CD14-positive monocyte (primary cell): ENCODE measurements around the gene PNPO. TPM values are rescaled to one million over a fixed set of nuclear protein-coding genes. Genes with fewer than 3 reads are reported as not detected.

Experiments used
- DNase-seq, 3 donors: peaks; one replicate each; pipeline ENCODE4 v3.0.0-alpha.2; 2011 to 2022
- H2AFZ ChIP-seq: 2 replicates; pipeline ENCODE4 v1.6.0; 2012; ENCODE audit warnings: mild to moderate bottlenecking, low read depth, low read length, inconsistent platforms; ENCODE audit not compliant: insufficient read depth, poor library complexity, severe bottlenecking
- H3K27ac ChIP-seq, 2 donors: 1 replicate in 1 of 2; 2 replicates in 1 of 2; pipeline ENCODE4 v1.5.1; 2012 to 2013; ENCODE audit warnings: low read length in 2 of 2, control low read depth in 1 of 2, inconsistent platforms in 1 of 2, low read depth in 1 of 2, mild to moderate bottlenecking in 1 of 2
- H3K27me3 ChIP-seq, 2 donors: one replicate each; pipeline versions ENCODE4 v1.6.0 to v1.6.1; 2011 to 2013; ENCODE audit warnings: low read length in 2 of 2; ENCODE audit not compliant: control insufficient read depth in 2 of 2, insufficient read depth in 2 of 2
- H3K36me3 ChIP-seq, 2 donors: replicated peaks in 1 of 2; 1 replicate in 1 of 2; 2 replicates in 1 of 2; pipeline versions ENCODE4 v1.5.1 to v1.6.1; 2012 to 2013; ENCODE audit warnings: low read length in 2 of 2, control low read depth in 1 of 2, inconsistent platforms in 1 of 2, mild to moderate bottlenecking in 1 of 2; ENCODE audit not compliant: insufficient read depth in 2 of 2, control insufficient read depth in 1 of 2
- H3K4me1 ChIP-seq, 2 donors: 1 replicate in 1 of 2; 2 replicates in 1 of 2; pipeline versions ENCODE4 v1.5.1 to v1.6.1; 2012 to 2013; ENCODE audit warnings: low read length in 2 of 2, control low read depth in 1 of 2, inconsistent platforms in 1 of 2, mild to moderate bottlenecking in 1 of 2, moderate library complexity in 1 of 2; ENCODE audit not compliant: insufficient read depth in 2 of 2, control insufficient read depth in 1 of 2
- H3K4me2 ChIP-seq: replicated peaks from 2 replicates; pipeline ENCODE3; 2012; ENCODE audit warnings: low read length, moderate library complexity, mild to moderate bottlenecking; ENCODE audit not compliant: poor library complexity, severe bottlenecking; ENCODE audit errors: extremely low read depth
- H3K4me3 ChIP-seq, 3 experiments: fragments of 200-600 bp in 1 of 3; sonication (generic) in 1 of 3; replicated peaks in 1 of 3; 1 replicate in 2 of 3; 2 replicates in 1 of 3; pipeline ENCODE4 v1.5.1; 2011 to 2013; ENCODE audit warnings: low read length in 3 of 3, mild to moderate bottlenecking in 3 of 3, control low read depth in 2 of 3, low read depth in 2 of 3, inconsistent platforms in 1 of 3, moderate library complexity in 1 of 3
- H3K79me2 ChIP-seq: 2 replicates; pipeline ENCODE4 v1.6.0; 2012; ENCODE audit warnings: mild to moderate bottlenecking, control low read depth, inconsistent platforms, low read length, moderate library complexity; ENCODE audit not compliant: insufficient read depth
- H3K9ac ChIP-seq: 2 replicates; pipeline ENCODE4 v1.6.0; 2017; ENCODE audit warnings: low read length, mild to moderate bottlenecking; ENCODE audit not compliant: insufficient read depth, poor library complexity, severe bottlenecking
- H3K9me3 ChIP-seq, 2 donors: replicated peaks in 1 of 2; 1 replicate in 1 of 2; 2 replicates in 1 of 2; pipeline versions ENCODE4 v1.5.1 to v1.6.1; 2012 to 2013; ENCODE audit warnings: low read length in 2 of 2, control low read depth in 1 of 2; ENCODE audit not compliant: control insufficient read depth in 1 of 2, insufficient read depth in 1 of 2
- H4K20me1 ChIP-seq: 2 replicates; pipeline ENCODE4 v1.6.0; 2012; ENCODE audit warnings: mild to moderate bottlenecking, low read length, control low read depth, moderate library complexity; ENCODE audit not compliant: insufficient read depth
- H3K27ac Mint-ChIP-seq, 7 donors: one replicate each; pipeline ENCODE4 v1.8.0; 2020; ENCODE audit warnings: mild to moderate bottlenecking in 7 of 7, mixed read lengths in 7 of 7, moderate library complexity in 6 of 7, inconsistent platforms in 2 of 7
- H3K27me3 Mint-ChIP-seq, 3 donors: one replicate each; pipeline ENCODE4 v1.8.0; 2021 to 2022; ENCODE audit warnings: low read depth in 3 of 3, mild to moderate bottlenecking in 3 of 3, mixed read lengths in 3 of 3, moderate library complexity in 3 of 3, inconsistent platforms in 1 of 3
- H3K36me3 Mint-ChIP-seq, 2 donors: one replicate each; pipeline ENCODE4 v1.8.0; 2020; ENCODE audit warnings: mixed read lengths in 2 of 2, inconsistent platforms in 1 of 2, mild to moderate bottlenecking in 1 of 2
- H3K4me1 Mint-ChIP-seq: one replicate; pipeline ENCODE4 v1.8.0; 2020; ENCODE audit warnings: mild to moderate bottlenecking, mixed read lengths
- H3K4me3 Mint-ChIP-seq, 2 donors: one replicate each; pipeline ENCODE4 v1.8.0; 2020; ENCODE audit warnings: mild to moderate bottlenecking in 2 of 2, mixed read lengths in 2 of 2, moderate library complexity in 1 of 2
- H3K9me3 Mint-ChIP-seq, 7 donors: one replicate each; pipeline ENCODE4 v1.8.0; 2020 to 2022; ENCODE audit warnings: mixed read lengths in 7 of 7, mild to moderate bottlenecking in 6 of 7, moderate library complexity in 6 of 7, inconsistent platforms in 2 of 7
- whole genome bisulfite sequencing: methylation state at CpG from one replicate; pipeline ENCODE4 v1.1.5; 2013; ENCODE audit warnings: missing lambda C conversion rate; ENCODE audit not compliant: insufficient coverage; 5-methylcytosine and 5-hydroxymethylcytosine counted together
- intact Hi-C, 2 donors: fragments of 100-400 bp; cut with micrococcal nuclease; formaldehyde crosslinking; loops; one replicate each; pipeline versions ENCODE4 v1.15.0 to v1.15.1; 2023
- polyA plus RNA-seq, 3 donors: library from polyadenylated mRNA; depleted of rRNA in 1 of 3; unstranded in 2 of 3; stranded (reverse) in 1 of 3; fragments of 300-500 nt in 2 of 3; fragments of >200 nt in 1 of 3; fragmentation: Illumina TruSeq in 2 of 3; gene quantifications; 1 replicate in 2 of 3; 2 replicates in 1 of 3; pipeline ENCODE4 v1.2.3, GENCODE V29; 2012 to 2021
- TF ChIP-seq, protein P1 (sequence below): fragments of 200-600 bp; IDR thresholded peaks from one replicate; pipeline ENCODE4 v1.8.0; 2022; ENCODE audit warnings: antibody characterized with exemption, mild to moderate bottlenecking

Gene PNPO
- polyA plus RNA-seq, 3 donors, result 13.2 to 34.2 (median 29.7) TPM

DNA sequence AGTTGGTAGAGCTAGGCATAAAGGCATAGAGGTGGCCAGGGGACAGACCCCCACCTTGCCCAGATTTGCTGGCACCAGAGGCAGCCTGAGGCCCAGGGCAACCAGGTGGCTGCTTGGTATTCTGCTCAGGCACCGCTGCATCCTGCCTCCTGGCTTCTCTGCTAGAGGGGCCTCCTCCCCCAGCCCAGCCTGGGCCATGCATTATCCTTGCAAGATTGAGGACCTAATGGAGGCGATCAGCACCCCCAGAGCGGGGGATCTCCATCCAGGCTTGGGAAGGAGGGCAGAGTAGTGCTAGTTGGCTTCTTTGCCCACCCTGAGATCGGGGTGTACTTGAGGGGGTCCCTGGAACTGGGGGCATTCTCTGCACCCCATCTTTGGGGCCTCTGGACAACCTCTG is 53.4 kb downstream of the PNPO start:
- Histone ChIP-seq H3K9ac (no peak overlapping the region), H3K9me3 (no peaks in the 10 kb centered on the region), H2AFZ (no peak overlapping the region), H4K20me1 (no peaks in the 10 kb centered on the region), H3K36me3 (no peaks in the 10 kb centered on the region), H3K27me3 (no peaks in the 10 kb centered on the region), H3K79me2 (no peaks in the 10 kb centered on the region), H3K4me1 (peaks cover 10 to 13% of the 10 kb centered on the region in 2 donors), H3K4me2 (no peak overlapping the region), H3K4me3 (no peak overlapping the region), H3K27ac (no peak overlapping the region)
- Mint-ChIP-seq H3K9me3 (no peaks in the 10 kb centered on the region), H3K27ac (no peak overlapping the region), H3K36me3 (peaks cover 0 to under 1% of the 10 kb centered on the region in 2 donors), H3K27me3 (peaks cover 2 to 9% (median 4%) of the 10 kb centered on the region in 3 donors), H3K4me1 (peaks cover 14% of the 10 kb centered on the region), H3K4me3 (no peak overlapping the region)
- DNase-seq, result no peak
- WGBS, result 100% methylated on average over 1 of the region's 4 CpGs
- intact Hi-C loops, result no loop called here
- TF ChIP-seq, protein P1, sequence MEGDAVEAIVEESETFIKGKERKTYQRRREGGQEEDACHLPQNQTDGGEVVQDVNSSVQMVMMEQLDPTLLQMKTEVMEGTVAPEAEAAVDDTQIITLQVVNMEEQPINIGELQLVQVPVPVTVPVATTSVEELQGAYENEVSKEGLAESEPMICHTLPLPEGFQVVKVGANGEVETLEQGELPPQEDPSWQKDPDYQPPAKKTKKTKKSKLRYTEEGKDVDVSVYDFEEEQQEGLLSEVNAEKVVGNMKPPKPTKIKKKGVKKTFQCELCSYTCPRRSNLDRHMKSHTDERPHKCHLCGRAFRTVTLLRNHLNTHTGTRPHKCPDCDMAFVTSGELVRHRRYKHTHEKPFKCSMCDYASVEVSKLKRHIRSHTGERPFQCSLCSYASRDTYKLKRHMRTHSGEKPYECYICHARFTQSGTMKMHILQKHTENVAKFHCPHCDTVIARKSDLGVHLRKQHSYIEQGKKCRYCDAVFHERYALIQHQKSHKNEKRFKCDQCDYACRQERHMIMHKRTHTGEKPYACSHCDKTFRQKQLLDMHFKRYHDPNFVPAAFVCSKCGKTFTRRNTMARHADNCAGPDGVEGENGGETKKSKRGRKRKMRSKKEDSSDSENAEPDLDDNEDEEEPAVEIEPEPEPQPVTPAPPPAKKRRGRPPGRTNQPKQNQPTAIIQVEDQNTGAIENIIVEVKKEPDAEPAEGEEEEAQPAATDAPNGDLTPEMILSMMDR, result no peak

DNA sequence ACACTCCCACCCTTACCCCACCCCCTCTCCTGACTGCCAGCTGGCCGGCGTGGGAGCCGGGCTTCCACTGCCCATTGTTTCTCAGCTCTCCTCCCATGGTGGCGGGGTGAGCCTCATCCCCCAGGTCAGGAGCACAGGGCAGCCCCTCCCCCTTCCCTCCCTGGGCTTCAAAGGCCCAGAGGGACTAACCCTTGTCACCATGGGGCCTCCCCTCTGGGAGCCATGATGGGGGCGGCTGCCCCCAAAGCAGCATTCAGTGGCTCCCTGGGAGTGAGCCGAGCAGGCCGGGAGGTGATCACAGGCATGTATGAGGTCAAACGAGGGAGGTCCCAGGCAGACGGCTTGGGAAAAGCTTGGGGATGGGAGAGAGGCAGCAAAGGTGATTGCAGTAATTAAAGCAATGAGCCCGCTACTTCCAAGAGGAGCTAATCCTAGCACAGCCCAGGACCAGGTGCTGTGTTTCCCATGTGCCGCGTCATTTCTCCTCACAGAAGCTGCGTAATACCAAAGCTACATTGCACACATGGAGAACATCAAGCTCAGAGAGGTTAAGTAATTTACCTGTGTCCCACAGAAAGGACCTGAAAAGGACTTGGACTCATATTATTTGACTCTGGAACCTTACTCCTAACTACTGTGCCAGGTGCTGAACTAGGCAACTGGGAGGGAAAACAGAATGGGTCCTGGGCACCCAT is 54.0 kb downstream of the PNPO start:
- H4K20me1 ChIP-seq, result no peaks in the 10 kb centered on the region
- no peaks in the 10 kb centered on the region for H3K27me3 ChIP-seq
- Mint-ChIP-seq H3K36me3 (no peaks in the 10 kb centered on the region), H3K27me3 (peaks cover 2 to 7% (median 4%) of the 10 kb centered on the region in 3 donors), H3K9me3 (no peaks in the 10 kb centered on the region), H3K27ac (no peak overlapping the region), H3K4me1 (peaks cover 19% of the 10 kb centered on the region), H3K4me3 (no peak overlapping the region)
- TF ChIP-seq, protein P1, result no peak
- H3K4me1 ChIP-seq, result peaks cover 17 to 20% of the 10 kb centered on the region in 2 donors
- H3K9me3 ChIP-seq, result no peaks in the 10 kb centered on the region
- H3K9ac ChIP-seq, result no peak overlapping the region
- no peak overlapping the region for H3K4me2 ChIP-seq
- H3K36me3 ChIP-seq, result no peaks in the 10 kb centered on the region
- intact Hi-C loops, result no loop called here
- H2AFZ ChIP-seq, result no peak overlapping the region
- no peak for DNase-seq
- H3K79me2 ChIP-seq, result no peaks in the 10 kb centered on the region
- no peak overlapping the region for H3K27ac ChIP-seq
- H3K4me3 ChIP-seq, result no peak overlapping the region
- 74% methylated on average over 8 of the region's 13 CpGs for WGBS
